CD8-positive, alpha-beta memory T cell (primary cell): ENCODE measurements around the gene HAGHL. TPM values are rescaled to one million over a fixed set of nuclear protein-coding genes. Genes with fewer than 3 reads are reported as not detected.
"Not testable (repeated sequence)": the region's sequence is repeated elsewhere in the genome, so short reads cannot be mapped to it uniquely, and the experiment has no call there.

Experiments used
- CTCF ChIA-PET: fragments of 350-600 bp; sonication (Branson Sonifier 250); formaldehyde crosslinking; loops from one replicate; lab custom pipeline; 2021; ENCODE audit warnings: antibody characterized with exemption; lab: Charles Lee
- POLR2A ChIA-PET: fragments of 350-600 bp; sonication (Branson Sonifier 250); formaldehyde crosslinking; loops from one replicate; lab custom pipeline; 2021; ENCODE audit warnings: antibody characterized with exemption; lab: Charles Lee
- DNase-seq, 5 donors: peaks; one replicate each; pipeline versions ENCODE4 v3.0.0 to v3.0.0-alpha.2; 2020 to 2022; ENCODE audit warnings: mixed read lengths in 1 of 5
- H3K27ac ChIP-seq: one replicate; pipeline ENCODE4 v1.7.0; 2013; ENCODE audit warnings: low read depth, mild to moderate bottlenecking, low read length, moderate library complexity
- H3K27me3 ChIP-seq: 2 replicates; pipeline ENCODE4 v1.7.0; 2013; ENCODE audit warnings: low read length, mild to moderate bottlenecking; ENCODE audit not compliant: insufficient read depth, poor library complexity, severe bottlenecking
- H3K36me3 ChIP-seq: 2 replicates; pipeline ENCODE4 v1.7.0; 2013; ENCODE audit warnings: mild to moderate bottlenecking, low read length, moderate library complexity; ENCODE audit not compliant: insufficient read depth
- H3K4me1 ChIP-seq: 2 replicates; pipeline ENCODE4 v1.7.0; 2013; ENCODE audit warnings: mild to moderate bottlenecking, low read length, moderate library complexity; ENCODE audit not compliant: insufficient read depth
- H3K4me3 ChIP-seq: 2 replicates; pipeline ENCODE4 v1.7.0; 2013; ENCODE audit warnings: mild to moderate bottlenecking, low read length
- H3K9me3 ChIP-seq: 2 replicates; pipeline ENCODE4 v1.7.0; 2013; ENCODE audit warnings: mild to moderate bottlenecking, low read length
- H3K27ac Mint-ChIP-seq, 8 donors: one replicate each; pipeline ENCODE4 v1.8.0; 2020 to 2021; ENCODE audit warnings: mixed read lengths in 8 of 8, mild to moderate bottlenecking in 6 of 8, inconsistent platforms in 3 of 8, moderate library complexity in 3 of 8
- H3K27me3 Mint-ChIP-seq, 2 donors: one replicate each; pipeline ENCODE4 v1.8.0; 2020 to 2021; ENCODE audit warnings: mixed read lengths in 2 of 2, mild to moderate bottlenecking in 1 of 2, moderate library complexity in 1 of 2
- H3K36me3 Mint-ChIP-seq, 3 donors: one replicate each; pipeline ENCODE4 v1.8.0; 2020 to 2021; ENCODE audit warnings: mixed read lengths in 3 of 3, inconsistent platforms in 1 of 3, mild to moderate bottlenecking in 1 of 3
- H3K4me1 Mint-ChIP-seq, 3 donors: one replicate each; pipeline ENCODE4 v1.8.0; 2020 to 2021; ENCODE audit warnings: mixed read lengths in 3 of 3, inconsistent platforms in 1 of 3, mild to moderate bottlenecking in 1 of 3
- H3K4me3 Mint-ChIP-seq, 7 donors: one replicate each; pipeline ENCODE4 v1.8.0; 2020 to 2021; ENCODE audit warnings: mixed read lengths in 7 of 7, mild to moderate bottlenecking in 6 of 7, moderate library complexity in 4 of 7, inconsistent platforms in 2 of 7
- H3K9me3 Mint-ChIP-seq, 5 donors: one replicate each; pipeline ENCODE4 v1.8.0; 2020 to 2022; ENCODE audit warnings: mixed read lengths in 5 of 5, mild to moderate bottlenecking in 3 of 5, moderate library complexity in 2 of 5, inconsistent platforms in 1 of 5
- polyA plus RNA-seq: library from polyadenylated mRNA; unstranded; fragments of 300-500 nt; fragmentation: Illumina TruSeq; gene quantifications from one replicate; pipeline ENCODE4 v1.2.3, GENCODE V29; 2021
- total RNA-seq, 2 experiments: library from RNA; stranded (reverse); gene quantifications; one replicate each; pipeline ENCODE4 v1.2.3, GENCODE V29; 2021

The HAGHL gene
- total and polyA plus RNA-seq, 3 experiments from 2014 or later, result 10.7 to 35.6 (median 31.5) TPM

GRCh38 chr16:749010-749409, 22.1 kb downstream of the HAGHL start:
- Mint-ChIP-seq H3K27me3 (peaks cover 0 to 3% of the 10 kb centered on the region in 2 donors), H3K9me3 (no peaks in the 10 kb centered on the region), H3K4me1 (no peaks in the 10 kb centered on the region), H3K36me3 (no peaks in the 10 kb centered on the region), H3K27ac (no peak overlapping the region), H3K4me3 (no peak overlapping the region)
- Histone ChIP-seq H3K4me1 (no peaks in the 10 kb centered on the region), H3K27ac (no peak overlapping the region), H3K4me3 (no peak overlapping the region), H3K36me3 (no peaks in the 10 kb centered on the region), H3K9me3 (no peaks in the 10 kb centered on the region), H3K27me3 (no peaks in the 10 kb centered on the region)
- ChIA-PET POLR2A (no interaction called here), CTCF (interaction anchor here (0.7 to 2.0 kb wide), 2 partner anchors 8 to 37 kb away, joined by 3 to 7 read pairs; partner anchors contain the start of gene CIAO3)
- DNase-seq, result no peak

- no peak overlapping the region for H3K4me3 ChIP-seq
- ChIA-PET CTCF (interaction anchor here (1.8 to 2.0 kb wide), 2 partner anchors 9 to 35 kb away, joined by 5 to 7 read pairs; partner anchors contain the start of gene CIAO3), POLR2A (no interaction called here)
- no peaks in the 10 kb centered on the region for H3K4me1 ChIP-seq
- H3K9me3 Mint-ChIP-seq, result no peaks in the 10 kb centered on the region
- no peaks in the 10 kb centered on the region for H3K36me3 ChIP-seq
- no peaks in the 10 kb centered on the region for H3K27me3 ChIP-seq
- no peaks in the 10 kb centered on the region for H3K36me3 Mint-ChIP-seq
- no peak overlapping the region for H3K27ac Mint-ChIP-seq
- DNase-seq, result no peak
- H3K9me3 ChIP-seq, result no peaks in the 10 kb centered on the region
- H3K27me3 Mint-ChIP-seq, result peaks cover 0 to 3% of the 10 kb centered on the region in 2 donors
- no peak overlapping the region for H3K4me3 Mint-ChIP-seq
- peaks cover 0 to 3% (median 2%) of the 10 kb centered on the region in 3 donors for H3K4me1 Mint-ChIP-seq
- H3K27ac ChIP-seq, result no peak overlapping the region
Measured at GRCh38 chr16:750485-750884, 23.6 kb downstream of the HAGHL start.

- Histone ChIP-seq H3K27ac (no peak overlapping the region), H3K27me3 (no peaks in the 10 kb centered on the region), H3K36me3 (no peaks in the 10 kb centered on the region), H3K4me1 (no peaks in the 10 kb centered on the region), H3K9me3 (no peaks in the 10 kb centered on the region), H3K4me3 (no peak overlapping the region)
- Mint-ChIP-seq H3K27ac (no peak overlapping the region), H3K4me3 (no peak overlapping the region), H3K27me3 (peaks cover 0 to 3% of the 10 kb centered on the region in 2 donors), H3K9me3 (peaks cover 0 to under 1% (median 0%) of the 10 kb centered on the region in 5 donors), H3K4me1 (peaks cover 0 to 3% (median 2%) of the 10 kb centered on the region in 3 donors), H3K36me3 (no peaks in the 10 kb centered on the region)
- CTCF ChIA-PET, result interaction anchor here (1.3 to 1.8 kb wide), 2 partner anchors 26 to 34 kb away, joined by 3 to 5 read pairs; no protein-coding TSS in a partner anchor
- no peak for DNase-seq
- POLR2A ChIA-PET, result no interaction called here
Measured at GRCh38 chr16:751152-752006, 24.5 kb downstream of the HAGHL start.

GRCh38 chr16:752007-752312, 25.1 kb downstream of the HAGHL start:
- no peak overlapping the region for H3K27ac Mint-ChIP-seq
- H3K27me3 ChIP-seq, result no peaks in the 10 kb centered on the region
- no peaks in the 10 kb centered on the region for H3K36me3 Mint-ChIP-seq
- H3K9me3 Mint-ChIP-seq, result peaks cover 0 to 3% (median 0%) of the 10 kb centered on the region in 5 donors
- no peak for DNase-seq
- peaks cover 0 to 3% (median 2%) of the 10 kb centered on the region in 3 donors for H3K4me1 Mint-ChIP-seq
- no peaks in the 10 kb centered on the region for H3K36me3 ChIP-seq
- POLR2A ChIA-PET, result interaction anchor here (0.6 kb wide), 1 partner anchor 1130 kb away, joined by 3 read pairs; no protein-coding TSS in a partner anchor
- peaks cover 0 to 4% of the 10 kb centered on the region in 2 donors for H3K27me3 Mint-ChIP-seq
- H3K4me1 ChIP-seq, result no peaks in the 10 kb centered on the region
- H3K27ac ChIP-seq, result no peak overlapping the region
- no peak overlapping the region for H3K4me3 Mint-ChIP-seq
- H3K9me3 ChIP-seq, result no peaks in the 10 kb centered on the region
- H3K4me3 ChIP-seq, result no peak overlapping the region
- CTCF ChIA-PET, result interaction anchor here (1.3 to 1.8 kb wide), 2 partner anchors 25 to 34 kb away, joined by 3 to 5 read pairs; no protein-coding TSS in a partner anchor

- H3K9me3 Mint-ChIP-seq, H3K27ac ChIP-seq, H3K4me3 Mint-ChIP-seq, H3K4me1 ChIP-seq, H3K4me3 ChIP-seq, H3K36me3 Mint-ChIP-seq, H3K9me3 ChIP-seq, DNase-seq, H3K27me3 Mint-ChIP-seq, H3K27me3 ChIP-seq, H3K4me1 Mint-ChIP-seq, H3K27ac Mint-ChIP-seq, H3K36me3 ChIP-seq, CTCF ChIA-PET, POLR2A ChIA-PET: not testable (repeated sequence)
Measured at GRCh38 chr16:754121-754607, 27.3 kb downstream of the HAGHL start.

- peaks cover 6 to 7% of the 10 kb centered on the region in 2 donors for H3K27me3 Mint-ChIP-seq
- Histone ChIP-seq H3K9me3 (no peaks in the 10 kb centered on the region), H3K4me1 (no peaks in the 10 kb centered on the region), H3K36me3 (no peaks in the 10 kb centered on the region), H3K27me3 (no peaks in the 10 kb centered on the region), H3K4me3 (no peak overlapping the region), H3K27ac (no peak overlapping the region)
- no peak overlapping the region for H3K27ac Mint-ChIP-seq
- peaks cover 0 to 3% (median 0%) of the 10 kb centered on the region in 5 donors for H3K9me3 Mint-ChIP-seq
- peaks cover 0 to 3% (median 2%) of the 10 kb centered on the region in 3 donors for H3K4me1 Mint-ChIP-seq
- H3K4me3 Mint-ChIP-seq, result no peak overlapping the region
- peaks cover 0 to 2% (median 0%) of the 10 kb centered on the region in 3 donors for H3K36me3 Mint-ChIP-seq
- DNase-seq, result no peak
- CTCF ChIA-PET, result no interaction called here
- POLR2A ChIA-PET, result no interaction called here
Measured at GRCh38 chr16:754656-755055, 27.8 kb downstream of the HAGHL start.

GRCh38 chr16:756428-756827, 29.5 kb downstream of the HAGHL start:
- DNase-seq, result no peak
- peaks cover 0 to 3% (median 2%) of the 10 kb centered on the region in 3 donors for H3K4me1 Mint-ChIP-seq
- peaks cover 0 to 3% (median 0%) of the 10 kb centered on the region in 5 donors for H3K9me3 Mint-ChIP-seq
- peaks cover 0 to 2% (median 0%) of the 10 kb centered on the region in 3 donors for H3K36me3 Mint-ChIP-seq
- Histone ChIP-seq H3K9me3 (no peaks in the 10 kb centered on the region), H3K4me3 (no peak overlapping the region), H3K4me1 (no peaks in the 10 kb centered on the region), H3K36me3 (no peaks in the 10 kb centered on the region), H3K27ac (no peak overlapping the region), H3K27me3 (no peaks in the 10 kb centered on the region)
- ChIA-PET CTCF (interaction anchor here (1.0 kb wide), 1 partner anchor 15 kb away, joined by 3 read pairs; the partner anchor contains the start of gene CIAO3), POLR2A (no interaction called here)
- no peak overlapping the region for H3K27ac Mint-ChIP-seq
- no peak overlapping the region for H3K4me3 Mint-ChIP-seq
- H3K27me3 Mint-ChIP-seq, result peaks cover 6 to 7% of the 10 kb centered on the region in 2 donors
